Mucosa of descending colon (tissue), 3 donors: ENCODE measurements around the gene CNOT11. TPM values are rescaled to one million over a fixed set of nuclear protein-coding genes. Genes with fewer than 3 reads are reported as not detected.
A peak's percentile ranks its signal among the peaks of the same experiment; 100 is the strongest.

Source experiments
- ATAC-seq: fragments of 200-7000 bp; cut with Tn5 transposase; one replicate; pipeline ENCODE4 v1.9.1; 2020; ENCODE audit warnings: mild to moderate bottlenecking, moderate library complexity
- DNase-seq, 3 donors: peaks; one replicate each; pipeline ENCODE4 v3.0.0-alpha.2; 2020
- H3K36me3 ChIP-seq: fragments of 200-600 bp; one replicate; pipeline ENCODE4 v1.8.0; 2021; ENCODE audit warnings: low read depth, mild to moderate bottlenecking
- H3K4me1 ChIP-seq: fragments of 200-600 bp; one replicate; pipeline ENCODE4 v1.8.0; 2021; ENCODE audit warnings: low read depth, mild to moderate bottlenecking
- H3K4me3 ChIP-seq: fragments of 200-600 bp; one replicate; pipeline ENCODE4 v1.8.0; 2021; ENCODE audit warnings: mild to moderate bottlenecking
- H3K9me3 ChIP-seq: fragments of 200-600 bp; one replicate; pipeline ENCODE4 v1.8.0; 2021; ENCODE audit warnings: mild to moderate bottlenecking
- intact Hi-C, 2 donors: fragments of 100-400 bp; cut with DNase I in 1 of 2; cut with micrococcal nuclease in 1 of 2; formaldehyde crosslinking; loops; one replicate each; pipeline versions ENCODE4 v1.11.0 to v1.11.1; 2022; cut with DNase I, micrococcal nuclease
- total RNA-seq, 3 donors: library from RNA; stranded (reverse); fragmentation: NEBNext Ultra II Directional in 2 of 3; extraction: Animal tissue kit (Norgen Biotek cat#: 25700) in 2 of 3; gene quantifications; one replicate each; pipeline versions ENCODE4 v1.2.1 to v1.2.4, GENCODE V29; 2021 to 2023
- TF ChIP-seq, protein P1 (sequence below): fragments of 200-600 bp; IDR thresholded peaks from one replicate; pipeline ENCODE4 v1.8.0; 2022; ENCODE audit warnings: antibody characterized with exemption, mild to moderate bottlenecking
- donor health status: DM: no; HTN: no; CAD: no; lungs with moderate emphysema.
- donor health status: DM: no; HTN: no; CAD: no.
- donor health status: DM: no; HTN: yes; CAD: no.

CNOT11 gene
- total RNA-seq, 3 donors from 2014 or later, result 39.3 to 56.7 (median 54.4) TPM

DNA sequence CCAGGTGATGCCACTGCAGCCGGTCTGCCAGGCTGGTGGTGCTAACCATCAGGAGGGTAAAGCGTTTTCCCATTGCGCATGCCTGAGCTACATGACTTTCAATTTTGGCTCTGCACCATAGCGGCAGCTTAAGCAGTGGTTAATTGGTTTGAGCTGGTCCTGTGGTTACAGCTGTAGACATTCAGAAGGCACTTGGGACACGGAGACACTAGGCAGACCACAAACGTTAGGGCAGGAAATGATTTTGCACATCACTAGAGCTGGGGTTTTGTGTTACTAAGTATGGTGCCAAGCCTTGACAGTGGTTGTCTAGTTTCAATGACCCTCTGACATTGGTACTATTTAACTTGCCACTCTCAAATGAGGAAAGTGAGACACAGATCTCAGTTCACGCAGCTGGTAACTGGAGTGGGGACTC is 28.9 kb upstream of the CNOT11 start:
- H3K36me3 ChIP-seq, result no peaks in the 10 kb centered on the region
- DNase-seq (peak in 1 of 3 donors; percentile 31), ATAC-seq (peak; percentile 79)
- no peak overlapping the region for H3K4me3 ChIP-seq
- H3K4me1 ChIP-seq, result no peaks in the 10 kb centered on the region
- TF ChIP-seq, protein P1, sequence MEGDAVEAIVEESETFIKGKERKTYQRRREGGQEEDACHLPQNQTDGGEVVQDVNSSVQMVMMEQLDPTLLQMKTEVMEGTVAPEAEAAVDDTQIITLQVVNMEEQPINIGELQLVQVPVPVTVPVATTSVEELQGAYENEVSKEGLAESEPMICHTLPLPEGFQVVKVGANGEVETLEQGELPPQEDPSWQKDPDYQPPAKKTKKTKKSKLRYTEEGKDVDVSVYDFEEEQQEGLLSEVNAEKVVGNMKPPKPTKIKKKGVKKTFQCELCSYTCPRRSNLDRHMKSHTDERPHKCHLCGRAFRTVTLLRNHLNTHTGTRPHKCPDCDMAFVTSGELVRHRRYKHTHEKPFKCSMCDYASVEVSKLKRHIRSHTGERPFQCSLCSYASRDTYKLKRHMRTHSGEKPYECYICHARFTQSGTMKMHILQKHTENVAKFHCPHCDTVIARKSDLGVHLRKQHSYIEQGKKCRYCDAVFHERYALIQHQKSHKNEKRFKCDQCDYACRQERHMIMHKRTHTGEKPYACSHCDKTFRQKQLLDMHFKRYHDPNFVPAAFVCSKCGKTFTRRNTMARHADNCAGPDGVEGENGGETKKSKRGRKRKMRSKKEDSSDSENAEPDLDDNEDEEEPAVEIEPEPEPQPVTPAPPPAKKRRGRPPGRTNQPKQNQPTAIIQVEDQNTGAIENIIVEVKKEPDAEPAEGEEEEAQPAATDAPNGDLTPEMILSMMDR, result no peak
- intact Hi-C loops, result no loop called here
- no peaks in the 10 kb centered on the region for H3K9me3 ChIP-seq

DNA sequence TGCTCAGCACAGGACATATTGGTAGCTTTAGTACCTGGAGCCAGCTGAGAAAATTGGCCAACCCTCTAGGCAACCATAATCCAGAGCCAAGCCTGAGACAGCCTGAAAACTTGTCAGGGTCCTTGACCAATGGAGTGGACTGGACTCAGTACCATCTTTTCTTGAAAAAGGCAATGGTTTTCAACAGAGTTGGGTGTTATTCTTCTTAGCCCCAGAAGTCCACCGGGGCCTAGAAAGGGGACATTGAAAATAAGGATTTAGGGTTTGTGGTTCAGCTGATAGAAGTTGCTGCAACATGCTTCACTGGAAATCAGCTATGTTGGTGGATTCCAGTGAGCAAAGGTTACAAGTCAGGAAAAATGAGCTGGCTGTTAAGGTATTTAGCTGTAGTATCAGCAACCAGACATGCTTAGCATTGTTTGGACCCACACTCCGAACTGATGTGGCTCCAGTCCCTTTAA is 22.1 kb upstream of the CNOT11 start:
- no peak for ATAC-seq

GRCh38 chr2:101231240-101231639 is 21.4 kb upstream of the CNOT11 start:
- ATAC-seq (no peak), DNase-seq (no peak)
- Histone ChIP-seq H3K36me3 (no peaks in the 10 kb centered on the region), H3K9me3 (peaks cover under 1% of the 10 kb centered on the region), H3K4me3 (no peak overlapping the region), H3K4me1 (no peaks in the 10 kb centered on the region)
- intact Hi-C loops, result no loop called here
- TF ChIP-seq, protein P1, result no peak

More for the DNA sequence above, 22.1 kb upstream of the CNOT11 start:
- intact Hi-C loops, result no loop called here
- no peak overlapping the region for H3K4me3 ChIP-seq
- H3K9me3 ChIP-seq, result no peaks in the 10 kb centered on the region
- no peaks in the 10 kb centered on the region for H3K36me3 ChIP-seq
- TF ChIP-seq, protein P1, result no peak
- no peak for DNase-seq
- no peaks in the 10 kb centered on the region for H3K4me1 ChIP-seq

- Histone ChIP-seq H3K4me3 (no peak overlapping the region), H3K9me3 (peaks cover 3% of the 10 kb centered on the region), H3K36me3 (no peaks in the 10 kb centered on the region), H3K4me1 (no peaks in the 10 kb centered on the region)
- intact Hi-C loops, result no loop called here
- ATAC-seq (no peak), DNase-seq (no peak)
- TF ChIP-seq, protein P1, result no peak
These were observed 20.6 kb upstream of the CNOT11 start for GRCh38 chr2:101231937-101232730.

GRCh38 chr2:101232770-101233169 is 19.9 kb upstream of the CNOT11 start:
- DNase-seq (no peak), ATAC-seq (no peak)
- H3K4me3 ChIP-seq, result no peak overlapping the region
- TF ChIP-seq, protein P1, result no peak
- no peaks in the 10 kb centered on the region for H3K4me1 ChIP-seq
- H3K36me3 ChIP-seq, result no peaks in the 10 kb centered on the region
- H3K9me3 ChIP-seq, result peaks cover 3% of the 10 kb centered on the region
- intact Hi-C loops, result no loop called here
